ENCODE data around the gene DZIP1.

DNA sequence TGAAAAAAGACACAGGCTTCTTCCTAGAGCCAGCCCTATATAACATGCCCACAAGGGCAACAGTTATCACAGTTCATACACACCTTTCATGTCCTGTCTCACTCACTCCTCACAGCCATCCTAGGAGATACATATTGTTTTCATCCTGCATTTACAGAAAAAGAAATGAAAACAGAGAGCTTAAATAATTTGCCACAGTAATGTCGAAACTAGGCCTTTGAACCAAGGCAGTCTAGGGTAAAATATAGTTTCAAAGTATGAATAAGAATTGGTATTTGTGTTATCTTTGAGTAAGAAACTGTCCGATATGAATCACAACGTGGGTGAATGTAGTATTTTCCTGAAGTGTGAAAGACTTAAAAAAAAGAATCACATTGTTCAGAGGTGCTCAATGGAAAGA is 65.2 kb downstream of the DZIP1 start:
- TF ChIP-seq CTCF (conservative IDR thresholded peaks at IDR 0.05) (no peak), ZFX (IDR thresholded peaks at IDR 0.05) (no peak)

All from C4-2B (cell line).